K562 (cell line): ENCODE data around the gene HES4. TPM values are rescaled to one million over a fixed set of nuclear protein-coding genes. Genes with fewer than 3 reads are reported as not detected.
A peak's percentile ranks its signal among the peaks of the same experiment; 100 is the strongest.

Experiments
- ARNT ChIP-seq, 2 experiments: fragments of 450-650 bp; IDR thresholded peaks; 2 replicates each; pipeline ENCODE4 v1.6.1; 2016; ENCODE audit warnings: mild to moderate bottlenecking in 1 of 2
- ATF7 ChIP-seq: fragments of 450-650 bp; IDR thresholded peaks from 2 replicates; pipeline ENCODE4 v1.7.1; 2014; ENCODE audit warnings: mild to moderate bottlenecking, moderate library complexity
- CBFA2T2 ChIP-seq: fragments of 450-650 bp; conservative IDR thresholded peaks from 2 replicates; pipeline ENCODE4 v1.6.1; 2017; ENCODE audit warnings: mild to moderate bottlenecking
- ETV5 ChIP-seq: sonication (generic); formaldehyde crosslinking; IDR thresholded peaks from 2 replicates; pipeline ENCODE4 v1.4.0; 2020; ENCODE audit warnings: low read depth, mild to moderate bottlenecking, missing genetic modification reagents
- FOXJ2 ChIP-seq: fragments of 200-800 bp; sonication (Bioruptor generic); IDR thresholded peaks from 2 replicates; pipeline ENCODE4 v1.6.1; 2016; ENCODE audit warnings: missing genetic modification characterization, missing compliant biosample characterization
- HDAC8 ChIP-seq: fragments of 450-650 bp; IDR thresholded peaks from 2 replicates; pipeline ENCODE4 v1.6.1; 2016; ENCODE audit warnings: mild to moderate bottlenecking, missing genetic modification characterization, moderate library complexity, missing compliant biosample characterization
- POLR3G ChIP-seq: IDR thresholded peaks from 2 replicates; pipeline ENCODE4 v1.6.1; 2011; ENCODE audit not compliant: insufficient read length, insufficient replicate concordance; ENCODE audit errors: extremely low read depth
- RAD51 ChIP-seq: fragments of 450-650 bp; IDR thresholded peaks from 2 replicates; pipeline ENCODE4 v1.7.1; 2016; ENCODE audit warnings: low read depth, mild to moderate bottlenecking, borderline replicate concordance
- RBM15 ChIP-seq: fragments of 200-400 bp; formaldehyde crosslinking; IDR thresholded peaks from 2 replicates; pipeline ENCODE4 v1.6.1; 2018; ENCODE audit warnings: mild to moderate bottlenecking, low read length, moderate library complexity; ENCODE audit not compliant: insufficient read depth
- RREB1 ChIP-seq: fragments of 250-450 bp; sonication (Bioruptor Pico); IDR thresholded peaks from 2 replicates; pipeline ENCODE4 v1.4.0; 2020
- TAF9B ChIP-seq: fragments of 450-650 bp; IDR thresholded peaks from 2 replicates; pipeline ENCODE4 v1.6.1; 2018; ENCODE audit warnings: mild to moderate bottlenecking; ENCODE audit not compliant: partially characterized antibody
- TRIM28 ChIP-seq: fragments of 450-650 bp; IDR thresholded peaks from 2 replicates; pipeline ENCODE4 v1.6.1; 2017
- XRCC4 ChIP-seq: IDR thresholded peaks from one replicate; pipeline ENCODE4 v1.6.1; 2011; ENCODE audit not compliant: insufficient read depth, insufficient read length; ENCODE audit errors: extremely low read depth
- ZBTB1 ChIP-seq: sonication (generic); formaldehyde crosslinking; IDR thresholded peaks from 2 replicates; pipeline ENCODE4 v1.8.1; 2023; ENCODE audit warnings: missing genetic modification reagents, low read depth, mild to moderate bottlenecking, borderline replicate concordance
- ZBTB2 ChIP-seq: fragments of 450-650 bp; IDR thresholded peaks from 2 replicates; pipeline ENCODE4 v1.6.1; 2016; ENCODE audit warnings: antibody characterized with exemption
- ZNF224 ChIP-seq: sonication (generic); formaldehyde crosslinking; IDR thresholded peaks from 2 replicates; pipeline ENCODE4 v1.8.0; 2022; ENCODE audit warnings: mild to moderate bottlenecking, missing genetic modification reagents
- ZNF592 ChIP-seq: fragments of 450-650 bp; IDR thresholded peaks from 2 replicates; pipeline ENCODE4 v1.6.1; 2017; ENCODE audit warnings: antibody characterized with exemption, mild to moderate bottlenecking
- ZNF696 ChIP-seq: fragments of 250-450 bp; sonication (Bioruptor Pico); conservative IDR thresholded peaks from 2 replicates; pipeline ENCODE4 v1.4.0; 2020; ENCODE audit warnings: mild to moderate bottlenecking, moderate library complexity
- polyA plus RNA-seq, 8 experiments: library from polyadenylated mRNA; depleted of rRNA in 4 of 8; stranded (reverse) in 5 of 8; unstranded in 3 of 8; fragments of >200 nt; fragmentation: Nextera tagmentation in 2 of 8; fragmentation: Illumina TruSeq in 1 of 8; extraction: Ambion mirVana in 2 of 8; extraction: Trizol in 1 of 8; gene quantifications; 2 replicates each; pipeline versions ENCODE4 v1.2.1 to v1.2.3, GENCODE V29; 2011 to 2014; ENCODE audit warnings: inconsistent platforms in 1 of 8, missing spikeins in 1 of 8
- total RNA-seq, 7 experiments: library from RNA; depleted of rRNA in 6 of 7; stranded (reverse); fragments of >200 nt in 6 of 7; fragmentation: Illumina TruSeq in 2 of 7; extraction: Trizol in 2 of 7; gene quantifications; 2 replicates each; pipeline versions ENCODE4 v1.2.1 to v1.2.3, GENCODE V29; 2011 to 2021; ENCODE audit warnings: low replicate concordance in 1 of 7

Gene HES4
- total and polyA plus RNA-seq, 9 of the 15 experiments (the other 6 are each of a cell fraction or from before 2014, with no cell fraction given), result 0.21 to 43.7 (median 5.3) TPM; not detected in 2

- TF ChIP-seq ZNF592 (peak; percentile 83), ETV5 (CRISPR knock-in tag) (peak; percentile 70), XRCC4 (no peak), ARNT (IDR thresholded peaks at IDR 0.05) (no peak), ZBTB2 (peak; percentile 75), TAF9B (no peak), ZBTB1 (CRISPR knock-in tag) (peak; percentile 92), RAD51 (peak; percentile 80), CBFA2T2 (peak; percentile 46; the same call in 1 of the 2 replicates), ZNF696 (CRISPR knock-in tag) (no peak), ZNF224 (CRISPR knock-in tag) (no peak; the same call in none of the 2 replicates), TRIM28 (no peak), RBM15 (no peak), RREB1 (CRISPR knock-in tag) (no peak), ATF7 (peak; percentile 100), HDAC8 (tag) (peak; percentile 58; the same call in 1 of the 2 replicates), FOXJ2 (no peak), POLR3G (no peak)
Measured at GRCh38 chr1:1000357-1001056, 610 bp upstream of the HES4 start (continued).
